ENCODE measurements around the gene FURIN. TPM values are rescaled to one million over a fixed set of nuclear protein-coding genes. Genes with fewer than 3 reads are reported as not detected.

FURIN gene
- total and polyA plus RNA-seq, 9 of the 15 experiments (the other 6 are each of a cell fraction or from before 2014, with no cell fraction given): 0.92 to 99.9 (median 34.8) TPM

DNA sequence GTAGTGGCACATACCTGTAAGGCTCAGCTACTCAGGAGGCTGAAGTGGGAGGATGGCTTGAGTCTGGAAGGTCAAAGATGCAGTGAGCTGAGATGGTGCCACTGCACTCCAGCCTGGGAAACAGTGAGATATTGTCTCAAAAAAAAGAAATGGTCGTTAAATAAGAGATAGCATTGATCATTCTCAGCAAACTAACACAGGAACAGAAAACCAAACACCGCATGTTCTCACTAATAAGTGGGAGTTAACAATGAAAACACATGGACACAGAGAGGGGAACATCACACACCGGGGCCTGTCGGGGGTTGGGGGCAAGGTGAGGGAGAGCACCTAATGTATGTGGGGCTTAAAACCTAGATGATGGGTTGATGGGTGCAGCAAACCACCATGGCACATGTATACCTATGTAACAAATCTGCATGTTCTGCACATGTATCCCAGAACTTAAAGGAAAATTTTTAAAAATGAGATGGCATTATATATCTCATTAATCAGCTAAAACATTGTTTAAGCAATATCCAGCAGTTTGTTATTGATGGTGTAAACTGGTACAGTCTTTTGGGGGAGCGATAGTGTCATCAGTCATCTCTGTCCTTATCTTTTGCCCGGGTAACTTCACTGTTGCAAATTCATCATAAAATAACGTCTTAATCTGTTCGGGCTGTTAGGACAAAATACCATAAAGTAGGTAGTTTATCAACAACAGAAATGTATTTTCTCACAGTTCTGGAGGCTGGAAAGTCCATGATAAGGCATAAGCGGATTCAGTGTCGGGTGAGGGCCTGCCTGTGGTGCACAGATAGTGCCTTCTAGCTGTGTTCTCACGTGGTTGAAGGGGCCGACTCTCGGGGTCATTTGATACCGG is 33.0 kb downstream of the FURIN start (continued):
- TF ChIP-seq, protein P1, sequence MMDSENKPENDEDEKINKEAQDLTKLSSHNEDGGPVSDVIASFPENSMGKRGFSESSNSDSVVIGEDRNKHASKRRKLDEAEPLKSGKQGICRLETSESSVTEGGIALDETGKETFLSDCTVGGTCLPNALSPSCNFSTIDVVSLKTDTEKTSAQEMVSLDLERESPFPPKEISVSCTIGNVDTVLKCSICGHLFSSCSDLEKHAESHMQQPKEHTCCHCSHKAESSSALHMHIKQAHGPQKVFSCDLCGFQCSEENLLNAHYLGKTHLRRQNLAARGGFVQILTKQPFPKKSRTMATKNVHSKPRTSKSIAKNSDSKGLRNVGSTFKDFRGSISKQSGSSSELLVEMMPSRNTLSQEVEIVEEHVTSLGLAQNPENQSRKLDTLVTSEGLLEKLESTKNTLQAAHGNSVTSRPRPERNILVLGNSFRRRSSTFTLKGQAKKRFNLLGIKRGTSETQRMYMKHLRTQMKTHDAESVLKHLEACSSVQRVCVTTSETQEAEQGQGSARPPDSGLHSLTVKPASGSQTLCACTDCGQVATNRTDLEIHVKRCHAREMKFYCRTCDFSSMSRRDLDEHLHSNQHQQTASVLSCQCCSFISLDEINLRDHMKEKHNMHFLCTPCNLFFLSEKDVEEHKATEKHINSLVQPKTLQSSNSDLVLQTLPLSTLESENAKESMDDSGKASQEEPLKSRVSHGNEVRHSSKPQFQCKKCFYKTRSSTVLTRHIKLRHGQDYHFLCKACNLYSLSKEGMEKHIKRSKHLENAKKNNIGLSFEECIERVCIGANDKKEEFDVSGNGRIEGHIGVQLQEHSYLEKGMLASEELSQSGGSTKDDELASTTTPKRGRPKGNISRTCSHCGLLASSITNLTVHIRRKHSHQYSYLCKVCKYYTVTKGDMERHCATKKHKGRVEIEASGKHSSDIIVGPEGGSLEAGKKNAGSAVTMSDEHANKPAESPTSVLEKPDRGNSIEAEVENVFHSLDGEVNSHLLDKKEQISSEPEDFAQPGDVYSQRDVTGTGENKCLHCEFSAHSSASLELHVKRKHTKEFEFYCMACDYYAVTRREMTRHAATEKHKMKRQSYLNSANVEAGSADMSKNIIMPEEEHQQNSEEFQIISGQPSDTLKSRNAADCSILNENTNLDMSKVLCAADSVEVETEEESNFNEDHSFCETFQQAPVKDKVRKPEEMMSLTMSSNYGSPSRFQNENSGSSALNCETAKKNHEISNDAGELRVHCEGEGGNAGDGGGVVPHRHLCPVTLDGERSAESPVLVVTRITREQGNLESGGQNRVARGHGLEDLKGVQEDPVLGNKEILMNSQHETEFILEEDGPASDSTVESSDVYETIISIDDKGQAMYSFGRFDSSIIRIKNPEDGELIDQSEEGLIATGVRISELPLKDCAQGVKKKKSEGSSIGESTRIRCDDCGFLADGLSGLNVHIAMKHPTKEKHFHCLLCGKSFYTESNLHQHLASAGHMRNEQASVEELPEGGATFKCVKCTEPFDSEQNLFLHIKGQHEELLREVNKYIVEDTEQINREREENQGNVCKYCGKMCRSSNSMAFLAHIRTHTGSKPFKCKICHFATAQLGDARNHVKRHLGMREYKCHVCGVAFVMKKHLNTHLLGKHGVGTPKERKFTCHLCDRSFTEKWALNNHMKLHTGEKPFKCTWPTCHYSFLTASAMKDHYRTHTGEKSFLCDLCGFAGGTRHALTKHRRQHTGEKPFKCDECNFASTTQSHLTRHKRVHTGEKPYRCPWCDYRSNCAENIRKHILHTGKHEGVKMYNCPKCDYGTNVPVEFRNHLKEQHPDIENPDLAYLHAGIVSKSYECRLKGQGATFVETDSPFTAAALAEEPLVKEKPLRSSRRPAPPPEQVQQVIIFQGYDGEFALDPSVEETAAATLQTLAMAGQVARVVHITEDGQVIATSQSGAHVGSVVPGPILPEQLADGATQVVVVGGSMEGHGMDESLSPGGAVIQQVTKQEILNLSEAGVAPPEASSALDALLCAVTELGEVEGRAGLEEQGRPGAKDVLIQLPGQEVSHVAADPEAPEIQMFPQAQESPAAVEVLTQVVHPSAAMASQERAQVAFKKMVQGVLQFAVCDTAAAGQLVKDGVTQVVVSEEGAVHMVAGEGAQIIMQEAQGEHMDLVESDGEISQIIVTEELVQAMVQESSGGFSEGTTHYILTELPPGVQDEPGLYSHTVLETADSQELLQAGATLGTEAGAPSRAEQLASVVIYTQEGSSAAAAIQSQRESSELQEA (IDR thresholded peaks at IDR 0.05; ENCODE audit: low read depth): no peak
- TF ChIP-seq SREBF2 (CRISPR knock-in tag; IDR thresholded peaks at IDR 0.05) (no peak), PHF21A (IDR thresholded peaks at IDR 0.05; ENCODE audit: borderline replicate concordance, low read depth) (no peak), ZNF316 (IDR thresholded peaks at IDR 0.05) (peak; percentile 81; the same call in 1 of the 2 replicates), DDX20 (tag; IDR thresholded peaks at IDR 0.05; ENCODE audit: low read depth) (no peak), BHLHE40 (IDR thresholded peaks at IDR 0.05; ENCODE audit: low read length) (peak; percentile 100)
- TF ChIP-seq, protein P2, sequence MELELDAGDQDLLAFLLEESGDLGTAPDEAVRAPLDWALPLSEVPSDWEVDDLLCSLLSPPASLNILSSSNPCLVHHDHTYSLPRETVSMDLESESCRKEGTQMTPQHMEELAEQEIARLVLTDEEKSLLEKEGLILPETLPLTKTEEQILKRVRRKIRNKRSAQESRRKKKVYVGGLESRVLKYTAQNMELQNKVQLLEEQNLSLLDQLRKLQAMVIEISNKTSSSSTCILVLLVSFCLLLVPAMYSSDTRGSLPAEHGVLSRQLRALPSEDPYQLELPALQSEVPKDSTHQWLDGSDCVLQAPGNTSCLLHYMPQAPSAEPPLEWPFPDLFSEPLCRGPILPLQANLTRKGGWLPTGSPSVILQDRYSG (tag; conservative IDR thresholded peaks at IDR 0.05; ENCODE audit: low read depth): peak; percentile 65; the same call in 1 of the 2 replicates

All from K562 (cell line).